Erythroblast (primary cell): ENCODE results near the gene PIK3IP1.

Experiments
- GATA1 ChIP-seq: IDR thresholded peaks from 2 replicates; pipeline ENCODE4 v1.6.1; 2011; ENCODE audit warnings: low read depth, mild to moderate bottlenecking, control low read depth, low read length, moderate library complexity
- POLR2A ChIP-seq: IDR thresholded peaks from 2 replicates; pipeline ENCODE4 v1.6.1; 2011; ENCODE audit warnings: mild to moderate bottlenecking, low read length

DNA sequence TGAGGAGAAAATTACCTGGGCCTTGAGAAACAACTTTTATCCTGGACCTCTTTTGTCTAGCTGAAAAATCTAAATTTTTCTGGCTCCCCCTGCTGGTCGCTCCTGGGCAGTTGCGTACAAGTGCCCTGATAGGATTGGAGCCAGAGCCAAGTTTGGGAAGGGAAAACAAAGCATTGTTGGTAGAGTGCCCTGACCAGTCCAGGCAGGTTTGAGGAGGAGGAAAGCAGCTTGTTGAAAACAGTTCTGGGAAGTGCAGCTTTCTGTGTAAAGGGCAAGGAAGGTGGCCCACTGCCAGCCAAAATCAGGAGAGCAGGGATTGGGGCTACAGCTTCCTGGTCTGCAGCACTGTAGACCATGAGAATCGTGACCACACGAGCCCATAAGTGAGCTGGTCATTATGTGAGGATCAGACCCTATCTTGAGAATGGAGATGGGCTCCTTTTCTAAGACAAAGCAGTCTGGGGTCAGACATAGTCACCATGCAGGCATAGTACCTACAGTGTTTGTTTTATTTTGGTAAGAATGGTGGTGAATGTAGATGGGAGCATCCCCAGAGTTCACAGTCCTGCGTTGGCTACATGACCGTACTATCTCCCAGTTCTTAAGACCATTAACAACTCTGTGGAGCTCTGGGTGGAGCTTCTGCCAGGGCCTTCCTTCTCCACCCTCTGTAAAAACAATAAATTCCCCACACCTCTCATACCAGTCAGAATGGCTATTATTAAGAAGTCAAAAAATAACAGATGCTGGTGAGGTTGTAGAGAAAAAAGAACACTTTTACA is 21.3 kb upstream of the PIK3IP1 start:
- TF ChIP-seq POLR2A: no peak
- TF ChIP-seq GATA1: no peak
